HAP-1 (cell line): ENCODE measurements around the gene DLG2.

Experiments used
- DNase-seq, 2 experiments: peaks; one replicate each; pipeline ENCODE4 v3.0.0-alpha.2; 2016 to 2020; ENCODE audit warnings: low spot score in 2 of 2
- H3K27me3 ChIP-seq: fragments of 250-450 bp; sonication (Bioruptor Pico); 2 replicates; pipeline ENCODE4 v1.5.1; 2020; ENCODE audit warnings: low read depth, mild to moderate bottlenecking, moderate library complexity
- H3K36me3 ChIP-seq: fragments of 250-450 bp; sonication (Bioruptor Pico); replicated peaks from 2 replicates; pipeline ENCODE4 v1.5.1; 2020; ENCODE audit warnings: mild to moderate bottlenecking
- H3K4me1 ChIP-seq: fragments of 250-450 bp; sonication (Bioruptor Pico); 2 replicates; pipeline ENCODE4 v1.5.1; 2020; ENCODE audit warnings: mild to moderate bottlenecking
- H3K4me3 ChIP-seq: fragments of 250-450 bp; sonication (Bioruptor Pico); 2 replicates; pipeline ENCODE4 v1.5.1; 2020; ENCODE audit warnings: mild to moderate bottlenecking, moderate library complexity
- H3K9me3 ChIP-seq: fragments of 250-450 bp; sonication (Bioruptor Pico); 2 replicates; pipeline ENCODE4 v1.5.1; 2020; ENCODE audit warnings: mild to moderate bottlenecking, moderate library complexity
- in situ Hi-C: fragments of 300-500 bp; cut with MboI; formaldehyde crosslinking; loops from 3 replicates; pipeline ENCODE4 v1.14.3; 2020; ENCODE audit warnings: low sequenced_read_pairs, inconsistent platforms, mixed read lengths

The DLG2 gene

DNA sequence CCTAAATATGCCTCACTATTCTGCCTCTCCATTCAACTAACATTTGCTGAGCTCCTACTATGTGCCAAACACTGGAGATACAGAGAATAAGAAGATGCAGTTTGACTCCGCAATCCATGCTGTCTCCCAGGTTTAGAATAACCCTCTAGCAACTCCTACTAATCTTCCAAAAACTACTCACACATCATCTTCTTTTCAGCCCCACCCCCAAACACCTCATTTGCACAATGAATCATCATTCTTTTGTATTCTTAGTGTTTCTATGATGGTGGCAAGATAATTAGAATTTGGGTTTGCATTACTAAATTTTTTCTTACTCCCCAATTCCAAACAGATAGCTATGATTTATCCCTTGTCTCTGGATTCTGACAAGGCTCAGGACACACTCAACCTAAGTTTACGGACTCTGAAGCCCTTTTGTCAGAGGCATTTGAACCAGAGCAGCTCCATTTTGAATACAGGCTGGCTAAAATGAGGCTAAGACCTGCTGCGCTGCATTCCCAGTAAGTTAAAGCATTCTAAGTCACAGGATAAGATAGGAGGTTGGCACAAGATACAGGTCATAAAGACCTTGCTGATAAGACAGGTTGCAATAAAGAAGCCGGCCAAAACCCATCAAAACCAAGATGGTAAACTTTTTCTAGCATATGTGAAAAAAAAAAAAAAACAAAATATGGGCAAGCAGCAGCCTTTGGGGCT is 1038.9 kb downstream of the DLG2 start:
- Histone ChIP-seq H3K36me3 (no peaks in the 10 kb centered on the region), H3K4me3 (no peak overlapping the region), H3K4me1 (peaks cover 14% of the 10 kb centered on the region), H3K9me3 (no peaks in the 10 kb centered on the region), H3K27me3 (no peaks in the 10 kb centered on the region)
- DNase-seq = no peak
- in situ Hi-C loops = no loop called here

DNA sequence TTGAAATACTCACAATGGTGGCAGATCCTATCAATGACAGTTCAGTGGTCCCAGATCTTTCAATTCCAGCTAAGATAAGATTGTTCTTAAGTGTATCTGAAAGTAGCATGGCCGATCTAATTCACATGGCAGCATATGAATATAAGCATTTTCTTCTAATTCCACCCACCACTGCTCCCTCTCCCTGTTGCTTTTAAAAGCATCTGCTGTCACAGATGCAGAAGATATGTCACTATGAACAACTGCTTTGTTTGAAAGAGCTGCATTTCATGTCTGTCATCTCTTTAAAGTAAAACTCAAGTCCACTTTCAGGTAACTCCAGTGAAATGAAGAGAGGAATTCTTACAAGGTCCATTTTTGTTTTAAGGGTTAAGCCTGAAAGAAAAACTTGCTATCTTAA is 1044.0 kb downstream of the DLG2 start:
- no peak overlapping the region for H3K4me3 ChIP-seq
- in situ Hi-C loops = no loop called here
- H3K27me3 ChIP-seq = no peaks in the 10 kb centered on the region
- no peaks in the 10 kb centered on the region for H3K36me3 ChIP-seq
- no peaks in the 10 kb centered on the region for H3K9me3 ChIP-seq
- no peaks in the 10 kb centered on the region for H3K4me1 ChIP-seq
- DNase-seq = no peak

DNA sequence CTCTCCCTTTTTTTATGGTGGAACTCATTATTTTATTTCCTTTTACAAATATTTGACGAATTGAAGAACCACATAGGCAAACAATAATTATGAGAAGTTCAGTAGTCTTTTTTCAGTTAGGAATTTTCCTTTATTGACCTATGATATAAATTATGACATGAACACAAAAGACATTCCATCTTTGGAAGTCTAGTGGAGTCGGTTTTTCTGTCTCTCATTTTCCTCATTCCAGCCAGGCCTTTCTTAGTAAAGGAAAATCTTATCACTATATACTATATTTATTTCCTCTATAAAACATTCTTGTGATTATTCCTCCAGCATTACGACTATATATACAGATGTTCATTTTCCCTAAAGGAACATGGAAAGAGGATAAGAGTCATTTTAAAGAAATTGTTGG is 1046.1 kb downstream of the DLG2 start:
- no peak for DNase-seq
- H3K4me3 ChIP-seq = no peak overlapping the region
- H3K9me3 ChIP-seq = no peaks in the 10 kb centered on the region
- in situ Hi-C loops = no loop called here
- H3K27me3 ChIP-seq = no peaks in the 10 kb centered on the region
- no peaks in the 10 kb centered on the region for H3K36me3 ChIP-seq
- H3K4me1 ChIP-seq = no peaks in the 10 kb centered on the region

DNA sequence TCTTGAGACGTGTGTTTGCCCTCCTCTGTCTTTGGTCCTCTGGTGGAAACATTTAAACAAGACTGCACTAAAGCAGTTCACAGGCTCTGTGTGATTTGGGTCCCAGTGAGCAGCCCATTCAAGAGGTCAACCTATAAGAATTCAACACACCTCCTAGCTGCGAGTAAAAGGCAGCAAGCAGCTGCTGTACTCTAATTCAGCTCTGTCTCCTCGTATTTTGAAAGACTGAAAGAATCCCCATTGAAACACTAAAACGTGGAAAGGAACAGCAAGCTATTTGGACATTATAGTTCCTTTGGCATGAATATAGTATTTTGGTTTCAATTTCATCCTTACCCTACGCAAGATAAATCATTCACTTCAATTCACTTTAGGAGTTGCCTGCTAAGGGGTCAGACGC is 1046.7 kb downstream of the DLG2 start:
- H3K4me1 ChIP-seq = no peaks in the 10 kb centered on the region
- in situ Hi-C loops = no loop called here
- H3K27me3 ChIP-seq = no peaks in the 10 kb centered on the region
- no peak for DNase-seq
- no peaks in the 10 kb centered on the region for H3K36me3 ChIP-seq
- no peaks in the 10 kb centered on the region for H3K9me3 ChIP-seq
- no peak overlapping the region for H3K4me3 ChIP-seq

DNA sequence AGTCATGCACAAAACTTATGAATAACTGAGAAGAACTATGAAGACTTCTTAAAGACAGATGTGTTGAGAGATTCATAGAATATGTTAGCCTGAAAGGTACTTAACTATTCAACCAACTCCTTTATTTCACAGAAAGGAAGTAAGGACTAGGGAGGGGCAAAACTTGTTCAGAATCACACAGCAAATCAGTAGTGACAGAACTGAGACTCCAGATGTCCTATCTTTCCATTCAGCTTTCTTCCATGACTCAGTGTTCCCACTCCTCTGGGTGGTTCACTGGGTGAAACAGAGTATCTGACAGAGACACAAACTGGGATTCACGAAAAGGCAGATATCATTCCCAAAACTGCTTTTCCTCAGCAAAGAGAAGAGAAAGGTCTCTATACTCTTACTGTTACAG is 1053.3 kb downstream of the DLG2 start:
- in situ Hi-C loops = loop anchor here (25.0 kb wide), 1 partner anchor 138 kb away; no protein-coding TSS in a partner anchor
- Histone ChIP-seq H3K4me3 (no peak overlapping the region), H3K36me3 (no peaks in the 10 kb centered on the region), H3K4me1 (no peaks in the 10 kb centered on the region), H3K27me3 (no peaks in the 10 kb centered on the region), H3K9me3 (no peaks in the 10 kb centered on the region)
- no peak for DNase-seq

DNA sequence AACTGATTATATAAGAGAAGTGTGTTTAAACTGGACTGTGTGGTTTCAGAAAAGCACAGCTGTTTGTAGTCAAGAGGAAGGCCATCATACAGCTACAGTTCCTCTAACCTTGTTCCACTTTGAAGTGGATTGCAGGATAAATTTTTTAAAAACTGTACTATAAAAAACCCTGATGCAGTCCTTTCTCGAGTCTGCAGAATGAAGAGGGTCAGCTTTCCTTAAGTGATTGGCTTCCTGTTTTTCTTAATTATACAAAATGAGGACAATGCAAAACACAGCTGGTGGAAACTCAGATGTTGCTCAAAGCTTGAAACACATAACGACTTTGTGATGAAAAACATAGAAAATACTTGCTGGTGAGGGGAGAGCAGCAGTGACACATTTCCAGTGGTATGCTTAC is 1060.5 kb downstream of the DLG2 start:
- in situ Hi-C loops = loop anchor here (25.0 kb wide), 1 partner anchor 146 kb away; no protein-coding TSS in a partner anchor
- H3K27me3 ChIP-seq = no peaks in the 10 kb centered on the region
- no peaks in the 10 kb centered on the region for H3K4me1 ChIP-seq
- H3K4me3 ChIP-seq = no peak overlapping the region
- H3K36me3 ChIP-seq = no peaks in the 10 kb centered on the region
- H3K9me3 ChIP-seq = no peaks in the 10 kb centered on the region
- no peak for DNase-seq

DNA sequence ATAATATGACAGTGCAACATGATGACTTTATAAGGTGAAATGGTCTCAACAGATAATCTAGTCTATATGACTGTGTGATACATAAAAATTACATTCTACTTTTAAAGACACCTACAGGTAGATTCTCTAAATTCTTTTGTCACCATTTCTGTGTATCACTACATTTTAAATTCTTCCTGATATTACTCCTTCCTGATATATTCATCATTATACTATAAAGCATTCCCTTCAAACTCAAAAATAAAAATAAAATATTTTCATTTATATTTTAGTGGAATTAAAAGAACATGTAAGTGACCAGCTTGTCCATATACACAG is 1062.3 kb downstream of the DLG2 start:
- Histone ChIP-seq H3K36me3 (no peaks in the 10 kb centered on the region), H3K9me3 (no peaks in the 10 kb centered on the region), H3K27me3 (no peaks in the 10 kb centered on the region), H3K4me1 (no peaks in the 10 kb centered on the region), H3K4me3 (no peak overlapping the region)
- DNase-seq = no peak
- in situ Hi-C loops = loop anchor here (25.0 kb wide), 1 partner anchor 147 kb away; no protein-coding TSS in a partner anchor

DNA sequence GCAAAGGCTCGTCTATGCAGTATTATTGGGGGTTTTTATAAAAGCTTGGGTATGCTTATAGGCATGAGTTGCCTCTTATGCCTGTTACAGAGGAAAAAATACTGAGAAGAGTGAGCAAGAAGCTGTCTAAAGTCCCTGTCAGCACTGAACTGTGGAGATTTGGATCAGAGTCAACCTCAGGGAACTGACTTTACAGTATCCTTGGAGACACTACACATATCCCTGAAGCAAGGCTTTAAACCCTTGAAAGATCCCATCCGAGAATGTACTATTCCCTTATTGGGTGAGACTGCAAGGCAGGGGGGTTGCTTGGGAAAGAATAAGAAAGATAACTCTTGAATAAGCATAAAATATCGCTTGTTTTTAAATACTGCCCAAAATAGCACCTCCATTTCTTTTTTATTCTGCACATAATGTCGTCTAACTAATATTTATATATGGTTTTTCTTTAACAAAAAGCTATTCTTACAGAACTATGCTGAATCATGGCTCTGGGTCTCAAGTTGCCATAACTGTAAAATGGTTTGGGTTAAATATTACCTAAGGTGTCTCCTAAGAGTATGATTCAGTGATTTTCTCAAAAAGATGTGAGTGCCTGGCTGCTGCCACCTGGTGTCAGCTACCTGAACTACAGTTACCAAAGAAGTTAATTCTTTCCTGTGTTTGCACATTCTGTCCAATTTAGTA is 1062.8 kb downstream of the DLG2 start:
- DNase-seq = peak; percentile 47 to 68
- in situ Hi-C loops = loop anchor here (25.0 kb wide), 1 partner anchor 148 kb away; no protein-coding TSS in a partner anchor
- Histone ChIP-seq H3K4me3 (no peak overlapping the region), H3K4me1 (no peaks in the 10 kb centered on the region), H3K27me3 (no peaks in the 10 kb centered on the region), H3K9me3 (no peaks in the 10 kb centered on the region), H3K36me3 (no peaks in the 10 kb centered on the region)

DNA sequence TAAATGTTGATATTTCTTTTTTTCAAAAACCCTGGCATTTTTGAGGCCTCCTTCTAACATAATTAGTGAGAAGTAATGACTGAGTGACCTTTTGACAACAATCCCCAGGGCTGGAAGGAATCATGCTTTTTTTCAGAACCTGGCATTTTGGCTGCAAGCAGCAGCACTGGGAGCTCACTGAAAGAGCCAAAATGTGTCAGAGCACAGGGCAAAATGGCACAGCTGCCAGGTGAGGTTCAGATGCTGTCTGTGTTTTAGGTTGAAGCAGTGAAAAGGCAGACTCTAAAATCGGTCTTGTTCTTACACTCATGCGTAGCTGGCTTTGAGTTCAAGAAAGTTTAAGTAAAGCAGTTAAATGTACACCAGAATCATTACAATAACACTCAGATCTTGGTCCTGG is 1063.8 kb downstream of the DLG2 start:
- Histone ChIP-seq H3K4me3 (no peak overlapping the region), H3K27me3 (no peaks in the 10 kb centered on the region), H3K4me1 (no peaks in the 10 kb centered on the region), H3K9me3 (no peaks in the 10 kb centered on the region), H3K36me3 (no peaks in the 10 kb centered on the region)
- no peak for DNase-seq
- in situ Hi-C loops = loop anchor here (25.0 kb wide), 1 partner anchor 149 kb away; no protein-coding TSS in a partner anchor

DNA sequence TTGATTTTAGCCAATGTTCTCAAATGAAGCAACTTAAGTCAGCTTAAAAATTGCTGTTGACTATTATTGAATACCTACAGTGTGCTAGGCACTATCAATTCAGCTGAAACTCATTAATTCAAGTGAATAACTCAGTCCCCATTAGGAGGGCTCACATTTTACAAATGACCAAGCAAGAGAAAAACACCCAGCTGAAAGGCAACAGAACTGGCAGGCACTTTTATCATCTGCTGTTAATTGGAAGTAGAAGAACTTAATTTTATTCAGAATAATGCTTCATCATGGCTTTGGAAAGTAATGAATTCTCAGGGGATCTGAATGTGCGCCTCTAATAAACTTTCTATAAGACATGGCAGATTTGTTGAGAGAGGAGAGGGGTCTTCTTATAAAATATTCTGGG is 1066.9 kb downstream of the DLG2 start:
- Histone ChIP-seq H3K27me3 (no peaks in the 10 kb centered on the region), H3K9me3 (no peaks in the 10 kb centered on the region), H3K4me1 (no peaks in the 10 kb centered on the region), H3K36me3 (no peaks in the 10 kb centered on the region), H3K4me3 (no peak overlapping the region)
- in situ Hi-C loops = loop anchor here (25.0 kb wide), 1 partner anchor 152 kb away; no protein-coding TSS in a partner anchor
- no peak for DNase-seq

DNA sequence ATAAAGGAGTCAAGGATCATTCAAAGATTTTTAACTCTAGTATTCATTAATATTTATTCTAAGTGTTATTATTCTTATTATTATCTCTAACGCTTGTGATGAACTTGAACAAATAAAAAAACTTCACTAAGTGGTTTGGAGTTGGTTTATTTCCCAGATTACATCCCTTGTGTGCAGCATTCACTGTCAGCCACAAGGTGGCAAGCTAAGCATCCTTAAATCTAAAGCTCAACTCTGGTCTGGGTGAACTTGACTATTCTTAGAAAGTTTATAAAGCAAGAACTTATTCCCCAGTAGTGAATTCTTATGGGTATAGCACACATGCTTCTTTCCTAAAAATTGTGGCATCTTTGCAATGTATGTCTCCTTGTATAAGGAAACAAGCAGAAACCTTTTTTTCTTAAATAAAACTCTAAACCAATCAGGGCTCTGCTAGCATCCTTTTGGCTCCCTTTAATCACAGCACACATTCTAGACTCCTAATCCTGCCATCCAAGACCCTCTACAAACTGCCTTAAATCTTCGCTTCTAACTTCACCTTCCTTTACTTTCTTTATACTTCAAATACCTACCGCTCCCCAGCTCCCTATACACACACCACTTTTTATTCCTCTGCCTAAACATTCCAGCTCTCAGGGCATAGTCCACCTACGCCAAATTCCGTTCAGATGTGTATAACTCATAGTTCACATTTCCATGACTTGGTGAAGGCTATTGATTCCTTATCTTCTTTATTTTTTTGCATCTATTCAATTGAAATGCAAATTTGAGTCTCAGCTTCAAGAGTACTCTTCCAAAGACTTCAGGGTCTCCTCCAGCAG is 1068.8 kb downstream of the DLG2 start:
- in situ Hi-C loops = loop anchor here (25.0 kb wide), 1 partner anchor 154 kb away; no protein-coding TSS in a partner anchor
- Histone ChIP-seq H3K4me1 (no peaks in the 10 kb centered on the region), H3K36me3 (no peaks in the 10 kb centered on the region), H3K27me3 (no peaks in the 10 kb centered on the region), H3K9me3 (no peaks in the 10 kb centered on the region), H3K4me3 (no peak overlapping the region)
- peak; percentile 57 to 76 for DNase-seq

DNA sequence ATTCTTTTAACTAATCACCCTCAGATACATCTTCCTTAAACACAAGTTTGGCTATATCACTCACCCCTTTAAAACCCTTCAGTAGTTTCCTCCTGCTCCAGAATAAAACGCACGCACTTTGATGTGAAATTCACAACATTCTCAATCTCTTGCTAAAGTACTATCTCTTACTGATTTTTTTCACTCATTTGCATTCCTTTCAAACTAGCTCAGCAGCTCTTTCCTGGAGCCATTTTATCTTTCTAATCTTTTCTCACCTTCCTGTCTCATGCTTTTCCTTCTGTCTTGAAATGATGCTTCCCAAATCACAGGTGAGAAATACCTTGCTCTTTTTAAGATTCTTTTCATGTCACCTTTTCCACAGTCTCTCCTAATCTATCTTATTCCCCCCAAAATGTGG is 1074.4 kb downstream of the DLG2 start:
- H3K9me3 ChIP-seq = no peaks in the 10 kb centered on the region
- no peak overlapping the region for H3K4me3 ChIP-seq
- in situ Hi-C loops = loop anchor here (25.0 kb wide), 1 partner anchor 160 kb away; no protein-coding TSS in a partner anchor
- H3K4me1 ChIP-seq = no peaks in the 10 kb centered on the region
- DNase-seq = no peak
- H3K36me3 ChIP-seq = no peaks in the 10 kb centered on the region
- H3K27me3 ChIP-seq = no peaks in the 10 kb centered on the region

DNA sequence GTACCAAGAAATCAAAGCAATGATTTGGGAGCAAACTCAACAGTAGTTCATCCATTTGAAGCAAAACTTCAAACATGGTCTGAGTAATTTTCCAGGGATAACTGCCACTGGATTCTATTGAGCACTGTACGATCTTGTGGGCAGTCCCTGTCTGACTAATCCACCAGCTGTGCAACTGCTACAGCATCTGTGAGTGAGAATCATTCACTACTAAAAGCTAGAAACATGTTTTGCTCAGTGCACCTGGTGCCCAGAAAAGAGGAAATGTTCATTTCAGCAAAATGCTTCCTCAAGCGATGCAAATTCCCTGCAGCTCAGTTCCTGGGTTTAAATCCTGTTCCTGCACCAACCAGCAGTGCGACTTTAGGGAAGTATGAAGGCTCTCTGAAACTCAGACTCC is 1077.9 kb downstream of the DLG2 start:
- Histone ChIP-seq H3K9me3 (no peaks in the 10 kb centered on the region), H3K36me3 (no peaks in the 10 kb centered on the region), H3K27me3 (no peaks in the 10 kb centered on the region), H3K4me1 (no peaks in the 10 kb centered on the region), H3K4me3 (no peak overlapping the region)
- in situ Hi-C loops = loop anchor here (25.0 kb wide), 2 partner anchors 712 to 1038 kb away; no protein-coding TSS in a partner anchor
- no peak for DNase-seq
